IPS-18c (cell line): ENCODE data around the gene ABCA13.

ENCODE experiments used
- H3K4me3 ChIP-seq: 2 replicates; pipeline ENCODE4 v1.7.0; 2013; ENCODE audit warnings: low read depth, mild to moderate bottlenecking, low read length, moderate library complexity; ENCODE audit not compliant: insufficient read depth
- H3K9me3 ChIP-seq: one replicate; pipeline ENCODE4 v1.6.1; 2013; ENCODE audit warnings: mild to moderate bottlenecking, low read length, moderate library complexity; ENCODE audit not compliant: control insufficient read depth, insufficient read depth

The ABCA13 gene

GRCh38 chr7:48376263-48376662, 205.0 kb downstream of the ABCA13 start:
- H3K4me3 ChIP-seq = no peak overlapping the region
- H3K9me3 ChIP-seq = no peaks in the 10 kb centered on the region

DNA sequence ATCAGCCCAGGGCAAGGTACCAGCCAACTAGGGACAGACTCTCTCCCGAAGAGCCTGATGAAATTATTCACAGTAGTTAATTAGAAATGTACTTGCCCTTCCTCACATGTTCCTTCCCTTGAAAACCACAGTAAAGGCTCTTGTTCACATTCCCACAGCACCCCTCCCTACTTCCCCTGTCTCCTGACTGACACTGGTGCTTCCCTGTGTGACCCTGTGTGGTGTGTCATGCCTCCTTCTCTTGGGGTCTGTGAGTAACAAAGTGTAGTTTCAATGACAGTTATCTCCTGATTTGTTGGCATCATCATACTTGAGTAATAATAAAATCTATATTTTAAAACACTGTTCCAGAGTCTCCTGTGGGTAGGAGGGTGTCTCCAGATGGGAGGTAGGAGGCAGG, 209.7 kb downstream of the ABCA13 start:
- Histone ChIP-seq H3K9me3 (no peaks in the 10 kb centered on the region), H3K4me3 (no peak overlapping the region)

- Histone ChIP-seq H3K9me3 (no peaks in the 10 kb centered on the region), H3K4me3 (no peak overlapping the region)
Observed at GRCh38 chr7:48381571-48381970, 210.3 kb downstream of the ABCA13 start.

DNA sequence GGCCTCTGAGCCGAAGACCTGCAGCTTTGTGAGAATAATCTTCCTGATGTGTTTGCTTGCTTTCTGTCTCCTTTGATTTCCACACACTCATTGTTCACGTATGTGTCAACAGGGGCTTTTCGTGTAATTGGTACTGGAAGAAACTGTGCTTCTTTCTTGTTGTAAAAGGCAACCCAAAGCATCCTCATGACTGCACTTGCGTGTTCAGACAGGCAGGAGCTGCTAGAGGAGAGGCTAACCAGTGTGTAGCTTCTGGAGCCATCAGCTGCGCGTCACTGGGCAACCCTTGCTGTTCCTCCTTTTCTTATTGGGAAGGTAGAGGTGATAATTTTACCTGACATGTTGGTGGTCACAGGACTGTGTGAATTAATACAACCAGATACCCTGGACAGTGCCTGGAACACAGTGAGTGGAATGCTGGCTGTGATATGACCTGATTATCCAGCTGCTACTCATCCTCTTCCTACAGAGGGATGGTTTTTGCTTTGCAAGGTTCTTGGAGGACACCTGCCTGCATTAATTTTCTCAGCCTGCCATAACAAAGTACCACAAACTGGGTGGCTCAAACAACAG, 213.0 kb downstream of the ABCA13 start:
- Histone ChIP-seq H3K9me3 (no peaks in the 10 kb centered on the region), H3K4me3 (no peak overlapping the region)

DNA sequence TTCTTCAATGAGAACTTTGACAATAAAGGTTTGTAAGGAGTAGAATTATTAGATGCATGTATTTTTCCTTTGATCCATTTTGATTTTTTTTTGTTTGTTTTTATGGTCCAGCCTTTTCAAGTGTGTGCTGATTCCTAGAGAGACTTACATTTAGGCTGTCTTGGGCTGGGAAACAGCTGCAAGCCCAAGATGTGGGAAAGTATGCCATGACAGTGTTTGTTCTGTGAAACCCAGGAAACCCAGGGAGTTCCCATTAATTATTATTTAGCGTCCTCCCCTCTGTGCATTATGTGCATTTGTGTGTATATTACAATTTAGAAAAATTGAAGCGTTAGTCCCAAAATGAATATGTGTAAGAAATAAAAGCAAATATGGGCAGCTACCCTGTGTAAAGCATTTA, 216.7 kb downstream of the ABCA13 start:
- H3K9me3 ChIP-seq = no peaks in the 10 kb centered on the region
- no peak overlapping the region for H3K4me3 ChIP-seq

DNA sequence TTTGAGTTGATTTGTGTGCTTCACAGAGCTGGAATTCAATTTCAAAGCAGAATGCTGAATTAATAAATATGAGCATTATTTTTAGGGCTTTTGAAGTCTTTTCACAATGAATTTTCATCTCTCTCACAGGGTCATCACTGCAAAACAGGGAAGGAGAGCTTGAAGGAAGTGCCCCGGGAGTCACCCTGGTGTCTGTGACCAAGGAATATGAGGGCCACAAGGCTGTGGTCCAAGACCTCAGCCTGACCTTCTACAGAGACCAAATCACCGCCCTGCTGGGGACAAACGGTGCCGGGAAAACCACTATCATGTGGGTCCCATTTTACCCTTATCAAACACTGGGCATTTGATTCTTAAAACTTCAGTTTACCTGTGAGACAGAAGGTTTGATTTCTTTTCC, 217.7 kb downstream of the ABCA13 start:
- Histone ChIP-seq H3K9me3 (no peaks in the 10 kb centered on the region), H3K4me3 (no peak overlapping the region)

GRCh38 chr7:48389977-48390376, 218.7 kb downstream of the ABCA13 start:
- H3K4me3 ChIP-seq = no peak overlapping the region

GRCh38 chr7:48390388-48391327, 219.4 kb downstream of the ABCA13 start:
- H3K4me3 ChIP-seq = no peak overlapping the region
- H3K9me3 ChIP-seq = no peaks in the 10 kb centered on the region

More at GRCh38 chr7:48389977-48390376, 218.7 kb downstream of the ABCA13 start:
- H3K9me3 ChIP-seq = no peaks in the 10 kb centered on the region

DNA sequence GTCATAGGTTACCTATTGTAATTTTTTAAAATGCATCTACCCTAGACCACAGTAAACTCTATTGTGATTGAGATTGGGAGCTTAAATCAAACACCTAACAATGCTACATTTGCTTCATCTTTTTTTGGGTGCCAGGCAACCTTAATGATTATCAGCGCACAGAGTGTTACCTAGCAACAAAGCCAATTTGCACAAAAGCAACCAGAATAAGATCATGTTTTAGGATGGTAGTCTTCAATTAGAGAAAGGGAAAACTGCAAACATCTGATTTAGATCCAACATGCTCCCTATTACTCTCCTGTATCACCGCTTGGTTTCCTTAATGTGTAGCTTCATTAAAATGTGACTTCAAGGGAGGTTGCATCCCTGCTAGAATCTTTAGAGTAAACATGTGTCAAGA, 226.9 kb downstream of the ABCA13 start:
- Histone ChIP-seq H3K9me3 (no peaks in the 10 kb centered on the region), H3K4me3 (no peak overlapping the region)

GRCh38 chr7:48402721-48403120, 231.5 kb downstream of the ABCA13 start:
- Histone ChIP-seq H3K4me3 (no peak overlapping the region), H3K9me3 (no peaks in the 10 kb centered on the region)

DNA sequence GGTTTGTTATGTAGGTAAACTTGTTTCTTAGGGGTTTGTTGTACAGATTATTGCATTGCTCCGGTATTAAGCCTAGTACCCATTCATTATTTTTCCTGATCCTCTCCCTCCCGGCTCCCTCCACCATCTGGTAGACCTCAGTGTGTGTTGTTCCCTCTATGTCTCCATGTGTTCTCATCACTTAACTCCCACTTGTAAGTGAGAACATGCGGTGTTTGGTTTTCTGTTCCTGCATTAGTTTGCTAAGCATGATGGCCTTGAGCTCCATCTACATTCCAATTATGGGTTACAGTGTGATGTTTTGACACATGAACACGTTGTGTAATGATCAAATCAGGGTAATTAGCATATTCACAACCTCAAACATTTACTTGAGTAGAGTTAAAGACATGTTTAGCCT, 237.5 kb downstream of the ABCA13 start:
- no peak overlapping the region for H3K4me3 ChIP-seq

GRCh38 chr7:48411619-48412018, 240.4 kb downstream of the ABCA13 start:
- H3K9me3 ChIP-seq = no peaks in the 10 kb centered on the region
- no peak overlapping the region for H3K4me3 ChIP-seq

More for the DNA sequence above, 237.5 kb downstream of the ABCA13 start:
- H3K9me3 ChIP-seq = no peaks in the 10 kb centered on the region

- no peaks in the 10 kb centered on the region for H3K9me3 ChIP-seq
Observed at GRCh38 chr7:48414011-48414732, 242.9 kb downstream of the ABCA13 start.

GRCh38 chr7:48416327-48416908, 245.2 kb downstream of the ABCA13 start:
- H3K4me3 ChIP-seq = no peak overlapping the region
- H3K9me3 ChIP-seq = no peaks in the 10 kb centered on the region

More at GRCh38 chr7:48414011-48414732, 242.9 kb downstream of the ABCA13 start:
- no peak overlapping the region for H3K4me3 ChIP-seq

- Histone ChIP-seq H3K4me3 (no peak overlapping the region), H3K9me3 (no peaks in the 10 kb centered on the region)
Observed at GRCh38 chr7:48419401-48419800, 248.1 kb downstream of the ABCA13 start.

DNA sequence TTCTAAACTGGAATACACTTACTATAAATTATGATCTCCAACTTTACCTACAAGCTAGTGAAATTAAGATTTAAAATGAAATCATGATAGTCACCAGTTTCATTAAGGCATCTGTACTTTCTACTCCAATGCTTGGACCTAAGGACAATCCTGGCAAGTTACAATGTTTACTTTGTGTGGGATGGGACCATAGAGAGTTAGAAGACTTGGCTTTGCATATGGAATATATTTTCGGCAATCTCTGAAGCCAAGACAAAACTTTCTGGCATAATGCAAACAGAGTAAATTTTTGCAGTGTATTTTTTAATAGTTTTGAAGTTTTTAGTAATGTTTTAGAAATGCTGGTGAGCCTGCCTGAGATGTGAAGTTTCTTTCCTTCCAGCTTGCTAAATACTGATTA, 248.9 kb downstream of the ABCA13 start:
- H3K9me3 ChIP-seq = no peaks in the 10 kb centered on the region
- H3K4me3 ChIP-seq = no peak overlapping the region

DNA sequence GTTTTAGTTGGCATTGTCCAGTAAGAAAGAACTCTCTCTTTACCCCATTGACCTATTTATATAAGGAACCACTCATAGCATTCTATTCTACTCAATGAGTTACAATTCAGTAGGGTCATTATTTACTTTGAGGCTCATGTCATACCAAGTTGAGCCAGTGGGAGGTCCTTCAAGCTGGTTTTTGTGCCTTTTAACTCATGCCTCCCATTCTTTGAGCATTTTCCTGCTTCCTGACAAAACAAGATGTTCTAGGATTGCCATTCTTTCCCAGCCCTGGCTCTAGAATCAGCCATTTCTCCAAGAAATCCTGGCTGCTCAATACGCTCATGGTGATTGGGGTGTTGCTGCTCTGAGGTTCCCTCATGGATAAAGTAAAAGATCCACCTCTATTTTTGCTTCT, 250.1 kb downstream of the ABCA13 start:
- no peaks in the 10 kb centered on the region for H3K9me3 ChIP-seq
- H3K4me3 ChIP-seq = no peak overlapping the region
